GM12878 (cell line): Measurements from ENCODE around the gene PYGB. TPM values are rescaled to one million over a fixed set of nuclear protein-coding genes. Genes with fewer than 3 reads are reported as not detected.

ENCODE experiments used
- ATAC-seq: fragments of 200-7000 bp; cut with Tn5 transposase; 3 replicates; pipeline ENCODE4 v1.9.1; 2020; ENCODE audit warnings: mild to moderate bottlenecking, moderate library complexity
- BruUV-seq: library from RNA; stranded (reverse); fragments of 400-500 nt; replicated peaks from 2 replicates; lab custom pipeline; 2021; lab: Mats Ljungman, UMichigan
- CTCF ChIA-PET: fragments of 300-600 bp; sonication (Branson Sonifier 250); formaldehyde crosslinking; extraction: SDS; loops from one replicate; lab custom pipeline; 2021; ENCODE audit warnings: inconsistent platforms; lab: Yijun Ruan, JAX
- POLR2A ChIA-PET: fragments of 350-600 bp; formaldehyde crosslinking; extraction: SDS; loops from one replicate; lab custom pipeline; 2021; ENCODE audit warnings: inconsistent platforms; lab: Charles Lee
- RAD21 ChIA-PET: fragments of 300-600 bp; sonication (Branson Sonifier 250); formaldehyde crosslinking; loops from one replicate; lab custom pipeline; 2023; ENCODE audit warnings: antibody characterized with exemption; ENCODE audit not compliant: unreplicated experiment; lab: Charles Lee
- SMC1A ChIA-PET: fragments of 300-600 bp; sonication (Branson Sonifier 250); formaldehyde crosslinking; loops from one replicate; lab custom pipeline; 2023; ENCODE audit not compliant: unreplicated experiment, uncharacterized antibody; lab: Charles Lee
- DNase-seq: peaks from one replicate; pipeline ENCODE4 v3.0.0-alpha.2; 2011; ENCODE audit warnings: low read depth, low spot score
- FAIRE-seq: peaks from 3 replicates; lab custom pipeline; 2011; peaks lifted over from hg19 to GRCh38; lab: Jason Lieb, UNC
- H2AFZ ChIP-seq: 2 replicates; pipeline ENCODE4 v1.6.0; 2011; ENCODE audit warnings: low read depth, low read length, control low read depth; ENCODE audit not compliant: control insufficient read depth
- H3K27ac ChIP-seq: 2 replicates; pipeline ENCODE4 v1.5.1; 2011; ENCODE audit warnings: control low read depth; ENCODE audit not compliant: control insufficient read depth, insufficient read depth
- H3K27me3 ChIP-seq, 2 experiments: replicated peaks in 1 of 2; 2 replicates each; pipeline versions ENCODE4 v1.6.0 to v1.6.1; 2011; ENCODE audit warnings: low read length in 1 of 2; ENCODE audit not compliant: control insufficient read depth in 2 of 2, insufficient read depth in 2 of 2
- H3K36me3 ChIP-seq, 2 experiments: 2 replicates each; pipeline ENCODE4 v1.5.1; 2011; ENCODE audit warnings: low read length in 1 of 2; ENCODE audit not compliant: control insufficient read depth in 2 of 2, insufficient read depth in 2 of 2
- H3K4me1 ChIP-seq: 2 replicates; pipeline ENCODE4 v1.6.1; 2011; ENCODE audit warnings: mild to moderate bottlenecking, low read length, moderate library complexity, mixed read lengths; ENCODE audit not compliant: control insufficient read depth, insufficient read depth
- H3K4me2 ChIP-seq: 2 replicates; pipeline ENCODE4 v1.6.0; 2011; ENCODE audit warnings: control low read depth; ENCODE audit not compliant: control insufficient read depth, insufficient read depth
- H3K4me3 ChIP-seq: fragments of 200-600 bp; sonication (generic); 2 replicates; pipeline ENCODE4 v1.5.1; 2016
- H3K79me2 ChIP-seq: 2 replicates; pipeline ENCODE4 v1.6.0; 2011; ENCODE audit warnings: low read length; ENCODE audit not compliant: control insufficient read depth, insufficient read depth
- H3K9ac ChIP-seq: 2 replicates; pipeline ENCODE4 v1.8.0; 2011; ENCODE audit warnings: low read length, control low read depth, mixed read lengths; ENCODE audit not compliant: control insufficient read depth, insufficient read depth
- H3K9me3 ChIP-seq: replicated peaks from 3 replicates; pipeline ENCODE4 v1.5.1; 2011; ENCODE audit warnings: mild to moderate bottlenecking, low read length; ENCODE audit not compliant: control insufficient read depth, insufficient read depth
- H4K20me1 ChIP-seq: 2 replicates; pipeline ENCODE4 v1.6.0; 2011; ENCODE audit not compliant: control insufficient read depth, insufficient read depth
- E2F4 ChIP-seq: IDR thresholded peaks from 2 replicates; pipeline ENCODE4 v1.6.1; 2012; ENCODE audit warnings: low read depth, low read length, improper control_type of control experiment
- KAT2A ChIP-seq: conservative IDR thresholded peaks from 2 replicates; pipeline ENCODE4 v1.6.1; 2011; ENCODE audit warnings: low read depth, low read length; ENCODE audit not compliant: control insufficient read depth
- MYB ChIP-seq: fragments of 150-350 bp; IDR thresholded peaks from 2 replicates; pipeline ENCODE4 v1.6.1; 2014; ENCODE audit warnings: mild to moderate bottlenecking, low read depth, low read length, borderline replicate concordance
- NFIC ChIP-seq: IDR thresholded peaks from 2 replicates; pipeline ENCODE4 v1.6.1; 2012; ENCODE audit warnings: low read depth, mild to moderate bottlenecking, inconsistent platforms, low read length, moderate library complexity
- PBX3 ChIP-seq: IDR thresholded peaks from 2 replicates; pipeline ENCODE4 v1.6.1; 2011; ENCODE audit warnings: mild to moderate bottlenecking, low read depth, low read length, moderate library complexity; ENCODE audit not compliant: insufficient replicate concordance
- RAD21 ChIP-seq: IDR thresholded peaks from 2 replicates; pipeline ENCODE4 v1.6.1; 2011; ENCODE audit warnings: mild to moderate bottlenecking, low read depth, low read length, moderate library complexity; ENCODE audit not compliant: insufficient read depth
- RELA ChIP-seq: fragments of 450-650 bp; IDR thresholded peaks from 2 replicates; pipeline ENCODE4 v1.8.0; 2014; ENCODE audit warnings: borderline replicate concordance; ENCODE audit not compliant: partially characterized antibody
- SMC3 ChIP-seq: IDR thresholded peaks from 2 replicates; pipeline ENCODE4 v1.6.1; 2011; ENCODE audit warnings: low read length, improper control_type of control experiment, borderline replicate concordance
- SUZ12 ChIP-seq: fragments of 200-600 bp; sonication (generic); IDR thresholded peaks from one replicate; pipeline ENCODE4 v1.6.1; 2018; ENCODE audit warnings: antibody characterized with exemption, mild to moderate bottlenecking; ENCODE audit not compliant: unreplicated experiment
- WGBS: methylation state at CpG from one replicate; pipeline ENCODE4 v1.1.6; 2016; ENCODE audit warnings: low lambda C conversion rate; ENCODE audit not compliant: insufficient replicate concordance, insufficient coverage; ENCODE audit errors: missing lambda C conversion rate; 5-methylcytosine and 5-hydroxymethylcytosine counted together
- in situ Hi-C: fragments of 300-500 bp; cut with MboI; formaldehyde crosslinking; loops from 9 replicates; pipeline ENCODE4 v1.14.3; 2018; ENCODE audit warnings: mixed read lengths
- intact Hi-C: fragments of 100-400 bp; cut with micrococcal nuclease; formaldehyde crosslinking; loops from one replicate; pipeline ENCODE4 v1.14.2; 2022; ENCODE audit not compliant: unreplicated experiment
- polyA plus RNA-seq, 11 experiments: library from polyadenylated mRNA; depleted of rRNA in 4 of 11; unstranded in 6 of 11; stranded (reverse) in 5 of 11; fragments of >200 nt; fragmentation: Nextera tagmentation in 4 of 11; fragmentation: Illumina TruSeq in 1 of 11; extraction: Ambion mirVana in 4 of 11; extraction: Trizol in 1 of 11; gene quantifications; 1 replicate in 1 of 11; 2 replicates in 10 of 11; pipeline versions ENCODE4 v1.2.1 to v1.2.3, GENCODE V29; 2011 to 2016; ENCODE audit warnings: inconsistent platforms in 2 of 11, missing spikeins in 2 of 11, low read depth in 1 of 11
- total RNA-seq, 4 experiments: library from RNA; depleted of rRNA in 3 of 4; stranded (reverse); fragments of >200 nt in 3 of 4; fragmentation: Illumina TruSeq in 1 of 4; extraction: Trizol in 1 of 4; gene quantifications; 2 replicates each; pipeline versions ENCODE4 v1.2.1 to v1.2.3, GENCODE V29; 2013 to 2021

Gene PYGB
- total and polyA plus RNA-seq, 10 of the 15 experiments (the other 5 are each of a cell fraction or from before 2014, with no cell fraction given), result 0.34 to 33.5 (median 21.8) TPM

DNA sequence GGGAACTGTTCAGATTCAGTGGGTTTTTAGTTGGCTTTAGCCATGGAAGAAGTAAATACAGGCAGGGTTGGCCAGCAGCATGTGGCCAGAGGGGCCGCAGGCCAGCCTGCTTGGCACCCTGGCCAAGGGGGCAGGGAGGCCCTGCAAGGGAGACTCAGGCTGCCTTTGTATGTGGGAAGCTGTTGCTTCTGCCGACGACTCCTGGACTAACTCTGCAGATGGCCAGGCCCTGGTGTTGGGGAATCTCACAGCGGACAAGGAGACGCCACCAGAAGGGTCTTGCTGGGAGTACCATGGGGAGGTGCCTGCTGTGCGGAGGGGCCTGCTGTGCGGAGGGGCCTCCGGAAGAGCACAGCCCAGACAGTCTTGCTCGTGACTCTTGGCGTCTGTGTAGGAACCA lies 25.2 kb downstream of the PYGB start:
- no peak for ATAC-seq
- ChIA-PET CTCF (no interaction called here), RAD21 (no interaction called here), SMC1A (interaction anchor here (0.5 kb wide), 1 partner anchor 203 kb away, joined by 4 read pairs; no protein-coding TSS in a partner anchor), POLR2A (no interaction called here)
- H3K4me2 ChIP-seq, result no peak overlapping the region
- in situ Hi-C loops, result loop anchor here (25.0 kb wide), 1 partner anchor 1911 kb away; the partner anchor contains the start of genes GZF1 and NXT1
- H3K9ac ChIP-seq, result no peak overlapping the region
- H3K79me2 ChIP-seq, result no peaks in the 10 kb centered on the region
- no peak overlapping the region for H3K27ac ChIP-seq
- peaks cover 15 to 39% of the 10 kb centered on the region in 2 experiments for H3K36me3 ChIP-seq
- no peak overlapping the region for H2AFZ ChIP-seq
- no TSS peak for BruUV-seq
- no peak overlapping the region for H3K4me3 ChIP-seq
- intact Hi-C loops, result no loop called here
- no peaks in the 10 kb centered on the region for H3K27me3 ChIP-seq
- no peaks in the 10 kb centered on the region for H3K4me1 ChIP-seq
- TF ChIP-seq KAT2A (no peak), RELA (no peak), RAD21 (no peak), MYB (no peak), E2F4 (no peak), NFIC (no peak), PBX3 (no peak), SUZ12 (no peak), SMC3 (no peak)
- no peak for DNase-seq
- no peaks in the 10 kb centered on the region for H4K20me1 ChIP-seq
- WGBS, result 98% methylated on average over 10 of the region's 10 CpGs
- H3K9me3 ChIP-seq, result no peaks in the 10 kb centered on the region
- FAIRE-seq, result no peak
